Kidney tubule cell (primary cell): ENCODE data around the gene ELMOD3.
"Not testable (repeated sequence)": the region's sequence is repeated elsewhere in the genome, so short reads cannot be mapped to it uniquely, and the experiment has no call there.

ENCODE experiments used
- DNase-seq: peaks from one replicate; pipeline ENCODE4 v3.0.0-alpha.2; 2018; ENCODE audit warnings: low spot score

The ELMOD3 gene

GRCh38 chr2:85354286-85355072 lies at the start of gene ELMOD3, which contains the start of gene RETSAT:
TSS of gene ELMOD3 (plus strand) at chr2:85354769. CDS start at chr2:85357199, 2,430 bp downstream.
TSS of gene RETSAT (minus strand) at chr2:85354528. CDS start at chr2:85354507, 21 bp downstream.
- DNase-seq: peak; percentile 99

GRCh38 chr2:85307527-85307897 lies 47.1 kb upstream of the ELMOD3 start:
- no peak for DNase-seq

- no peak for DNase-seq
Observed at GRCh38 chr2:85308201-85308600, 46.4 kb upstream of the ELMOD3 start.

GRCh38 chr2:85308896-85309555 lies 45.5 kb upstream of the ELMOD3 start:
- DNase-seq: peak; percentile 96

GRCh38 chr2:85309699-85310321 lies 44.8 kb upstream of the ELMOD3 start:
- no peak for DNase-seq

GRCh38 chr2:85310330-85310729 lies 44.2 kb upstream of the ELMOD3 start:
- peak; percentile 68 for DNase-seq

- DNase-seq: no peak
Observed at GRCh38 chr2:85312404-85312803, 42.2 kb upstream of the ELMOD3 start.

- DNase-seq: no peak
Observed at GRCh38 chr2:85314884-85315242, 39.7 kb upstream of the ELMOD3 start.

GRCh38 chr2:85315921-85316320 lies 38.6 kb upstream of the ELMOD3 start:
- DNase-seq: not testable (repeated sequence)

- peak; percentile 30 for DNase-seq
Observed at GRCh38 chr2:85318222-85319074, 36.1 kb upstream of the ELMOD3 start.

GRCh38 chr2:85319796-85320195 lies 34.8 kb upstream of the ELMOD3 start:
- DNase-seq: no peak

- DNase-seq: no peak
Observed at GRCh38 chr2:85323351-85323987, 31.1 kb upstream of the ELMOD3 start.

- DNase-seq: not testable (repeated sequence)
Observed at GRCh38 chr2:85323988-85324367, 30.6 kb upstream of the ELMOD3 start.

GRCh38 chr2:85324639-85325465 lies 29.7 kb upstream of the ELMOD3 start:
- peak; percentile 92 for DNase-seq

GRCh38 chr2:85325466-85325811 lies 29.1 kb upstream of the ELMOD3 start:
- no peak for DNase-seq

GRCh38 chr2:85326406-85327159 lies 28.0 kb upstream of the ELMOD3 start:
- peak; percentile 52 for DNase-seq

GRCh38 chr2:85327160-85327821 lies 27.3 kb upstream of the ELMOD3 start:
- DNase-seq: peak; percentile 48

GRCh38 chr2:85327822-85328617 lies 26.5 kb upstream of the ELMOD3 start, which contains the start of gene TGOLN2:
TSS of gene TGOLN2 (minus strand) at chr2:85327989. CDS start at chr2:85327962, 27 bp downstream.
- peak; percentile 91 for DNase-seq
